SK-N-SH (cell line): ENCODE measurements around the gene SHE.

Experiments used
- CHD2 ChIP-seq: fragments of 150-350 bp; IDR thresholded peaks from 2 replicates; pipeline ENCODE4 v1.6.1; 2018; ENCODE audit warnings: low read length; ENCODE audit not compliant: partially characterized antibody
- CTCF ChIP-seq: fragments of 200-600 bp; sonication (generic); IDR thresholded peaks from 2 replicates; pipeline ENCODE4 v1.6.1; 2017; ENCODE audit warnings: antibody characterized with exemption, mild to moderate bottlenecking, moderate library complexity
- GATA2 ChIP-seq: sonication (generic); formaldehyde crosslinking; IDR thresholded peaks from 2 replicates; pipeline ENCODE4 v1.5.0; 2020; ENCODE audit warnings: mild to moderate bottlenecking, missing genetic modification reagents
- JUND ChIP-seq: IDR thresholded peaks from 2 replicates; pipeline ENCODE4 v1.4.0; 2012
- MAX ChIP-seq: IDR thresholded peaks from 2 replicates; pipeline ENCODE4 v1.4.0; 2012; ENCODE audit warnings: low read depth
- MXI1 ChIP-seq: IDR thresholded peaks from 2 replicates; pipeline ENCODE4 v1.6.1; 2012; ENCODE audit warnings: mild to moderate bottlenecking, low read depth, low read length, improper control_type of control experiment
- REST ChIP-seq: IDR thresholded peaks from 2 replicates; pipeline ENCODE4 v1.6.1; 2012; ENCODE audit warnings: mild to moderate bottlenecking, low read depth, low read length, moderate library complexity
- RFX5 ChIP-seq: IDR thresholded peaks from 2 replicates; pipeline ENCODE4 v1.6.1; 2012; ENCODE audit warnings: mild to moderate bottlenecking, improper control_type of control experiment, low read length
- SIN3A ChIP-seq: IDR thresholded peaks from 2 replicates; pipeline ENCODE4 v1.6.1; 2012; ENCODE audit warnings: low read depth, mild to moderate bottlenecking, low read length, moderate library complexity, borderline replicate concordance
- USF1 ChIP-seq: IDR thresholded peaks from 2 replicates; pipeline ENCODE4 v1.4.0; 2012; ENCODE audit warnings: low read depth, borderline replicate concordance
- USF2 ChIP-seq: fragments of 150-350 bp; IDR thresholded peaks from 2 replicates; pipeline ENCODE4 v1.6.1; 2017; ENCODE audit warnings: antibody characterized with exemption, low read length, low read depth, borderline replicate concordance
- YY1 ChIP-seq: IDR thresholded peaks from 2 replicates; pipeline ENCODE4 v1.4.0; 2012; ENCODE audit warnings: low read depth, mild to moderate bottlenecking

- no peak for TF ChIP-seq CHD2
- no peak for TF ChIP-seq REST
- peak; percentile 41 for TF ChIP-seq CTCF
- TF ChIP-seq SIN3A, result no peak
- no peak for TF ChIP-seq JUND
- TF ChIP-seq MAX, result no peak
- no peak for TF ChIP-seq MXI1
- TF ChIP-seq RFX5, result no peak
- no peak for TF ChIP-seq USF1
- TF ChIP-seq YY1, result no peak
- no peak for TF ChIP-seq GATA2
- no peak for TF ChIP-seq USF2
These were observed 23.6 kb downstream of the SHE start for GRCh38 chr1:154478639-154479038.
